Measurements from ENCODE around the gene WDR7. TPM values are rescaled to one million over a fixed set of nuclear protein-coding genes. Genes with fewer than 3 reads are reported as not detected.
A peak's percentile ranks its signal among the peaks of the same experiment; 100 is the strongest.

Gene WDR7
- total RNA-seq, 2 donors from 2014 or later = 51.1 to 69.1 TPM

GRCh38 chr18:57029761-57030160 is 378.6 kb downstream of the WDR7 start:
- Mint-ChIP-seq H3K4me1 (ENCODE audit: low read depth in 2 of 2) (no peaks in the 10 kb centered on the region), H3K27ac (no peak overlapping the region), H3K9me3 (no peaks in the 10 kb centered on the region), H3K4me3 (no peak overlapping the region), H3K27me3 (no peaks in the 10 kb centered on the region), H3K36me3 (peaks cover 12% of the 10 kb centered on the region)
- DNase-seq (ENCODE audit: low spot score) = no peak
- no peak for ATAC-seq

- no peaks in the 10 kb centered on the region for H3K9me3 Mint-ChIP-seq
- DNase-seq (ENCODE audit: low spot score) (no peak), ATAC-seq (no peak)
- no peaks in the 10 kb centered on the region for H3K27me3 Mint-ChIP-seq
- peaks cover 12% of the 10 kb centered on the region for H3K36me3 Mint-ChIP-seq
- H3K4me1 Mint-ChIP-seq (ENCODE audit: low read depth in 2 of 2) = no peaks in the 10 kb centered on the region
- no peak overlapping the region for H3K27ac Mint-ChIP-seq
- H3K4me3 Mint-ChIP-seq = no peak overlapping the region
Observed at GRCh38 chr18:57030417-57030816, 379.3 kb downstream of the WDR7 start.

- Mint-ChIP-seq H3K4me1 (ENCODE audit: low read depth in 2 of 2) (no peaks in the 10 kb centered on the region), H3K36me3 (peaks cover under 1% of the 10 kb centered on the region), H3K4me3 (no peak overlapping the region), H3K27me3 (peaks cover 4 to 8% of the 10 kb centered on the region in 2 donors), H3K9me3 (no peaks in the 10 kb centered on the region), H3K27ac (no peak overlapping the region)
- no peak for DNase-seq (ENCODE audit: low spot score)
- ATAC-seq = no peak
Observed at GRCh38 chr18:57035590-57035989, 384.4 kb downstream of the WDR7 start.

- no peak overlapping the region for H3K4me3 Mint-ChIP-seq
- ATAC-seq (no peak), DNase-seq (ENCODE audit: low spot score) (no peak)
- no peaks in the 10 kb centered on the region for H3K36me3 Mint-ChIP-seq
- H3K4me1 Mint-ChIP-seq (ENCODE audit: low read depth in 2 of 2) = no peaks in the 10 kb centered on the region
- no peaks in the 10 kb centered on the region for H3K9me3 Mint-ChIP-seq
- peaks cover 4 to 10% of the 10 kb centered on the region in 2 donors for H3K27me3 Mint-ChIP-seq
- H3K27ac Mint-ChIP-seq = no peak overlapping the region
Observed at GRCh38 chr18:57038395-57038794, 387.2 kb downstream of the WDR7 start.

DNA sequence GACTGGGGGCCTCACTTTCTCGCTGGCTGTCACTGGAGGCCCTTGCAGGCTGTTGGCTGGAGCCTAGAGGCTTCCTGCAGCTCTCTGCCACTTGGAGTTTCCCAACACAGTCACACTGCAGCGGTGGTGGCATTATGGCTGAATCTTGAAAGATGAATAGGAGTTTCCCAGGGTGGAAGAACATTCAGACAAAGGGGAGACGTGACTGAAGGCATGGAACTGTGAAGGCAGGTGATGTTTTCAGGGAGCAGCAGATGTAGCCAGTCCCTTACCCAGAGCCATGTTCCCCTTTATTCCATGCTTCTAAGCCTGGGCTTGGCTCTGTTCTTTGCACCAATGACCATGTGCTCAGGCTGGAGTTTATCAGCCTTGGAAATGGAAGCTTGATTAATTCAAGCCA is 389.0 kb downstream of the WDR7 start:
- no peak for ATAC-seq
- Mint-ChIP-seq H3K36me3 (no peaks in the 10 kb centered on the region), H3K27ac (no peak overlapping the region), H3K27me3 (peaks cover 9 to 21% of the 10 kb centered on the region in 2 donors), H3K4me1 (ENCODE audit: low read depth in 2 of 2) (no peaks in the 10 kb centered on the region), H3K9me3 (no peaks in the 10 kb centered on the region), H3K4me3 (no peak overlapping the region)
- no peak for DNase-seq (ENCODE audit: low spot score)

GRCh38 chr18:57043241-57043640 is 392.1 kb downstream of the WDR7 start:
- H3K27me3 Mint-ChIP-seq = peaks cover 11 to 21% of the 10 kb centered on the region in 2 donors
- H3K4me1 Mint-ChIP-seq (ENCODE audit: low read depth in 2 of 2) = no peaks in the 10 kb centered on the region
- no peak for DNase-seq (ENCODE audit: low spot score)
- no peak overlapping the region for H3K27ac Mint-ChIP-seq
- H3K4me3 Mint-ChIP-seq = no peak overlapping the region
- H3K36me3 Mint-ChIP-seq = no peaks in the 10 kb centered on the region
- H3K9me3 Mint-ChIP-seq = no peaks in the 10 kb centered on the region
- peak in 1 of 2 donors; percentile 34 for ATAC-seq

- Mint-ChIP-seq H3K27ac (no peak overlapping the region), H3K27me3 (peaks cover 7 to 12% of the 10 kb centered on the region in 2 donors), H3K4me3 (no peak overlapping the region), H3K9me3 (no peaks in the 10 kb centered on the region), H3K4me1 (ENCODE audit: low read depth in 2 of 2) (no peaks in the 10 kb centered on the region), H3K36me3 (no peaks in the 10 kb centered on the region)
- ATAC-seq (no peak), DNase-seq (ENCODE audit: low spot score) (no peak)
Observed at GRCh38 chr18:57048351-57048750, 397.2 kb downstream of the WDR7 start.

DNA sequence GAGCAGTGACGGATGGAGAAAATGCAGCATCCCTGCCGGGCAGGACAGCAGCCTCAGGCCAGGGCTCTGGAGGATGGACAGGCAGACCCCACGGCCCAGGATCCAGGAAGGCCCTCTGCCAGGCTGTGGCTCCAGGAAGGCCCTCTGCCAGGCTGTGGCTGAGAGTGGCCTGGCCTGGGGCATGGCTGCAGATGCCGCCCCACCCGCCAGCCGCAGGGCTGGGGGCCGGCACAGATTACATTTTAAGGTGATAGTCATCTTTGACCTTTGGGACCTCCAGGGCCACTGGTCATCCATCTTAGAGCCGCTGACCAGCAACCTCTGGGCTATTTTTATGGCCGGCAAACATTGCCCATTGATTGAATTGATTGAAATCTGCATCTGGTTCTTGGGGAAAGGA is 397.7 kb downstream of the WDR7 start:
- no peak for DNase-seq (ENCODE audit: low spot score)
- H3K27me3 Mint-ChIP-seq = peaks cover 6 to 7% of the 10 kb centered on the region in 2 donors
- no peak for ATAC-seq
- no peaks in the 10 kb centered on the region for H3K9me3 Mint-ChIP-seq
- no peaks in the 10 kb centered on the region for H3K36me3 Mint-ChIP-seq
- no peak overlapping the region for H3K27ac Mint-ChIP-seq
- H3K4me1 Mint-ChIP-seq (ENCODE audit: low read depth in 2 of 2) = no peaks in the 10 kb centered on the region
- H3K4me3 Mint-ChIP-seq = no peak overlapping the region

DNA sequence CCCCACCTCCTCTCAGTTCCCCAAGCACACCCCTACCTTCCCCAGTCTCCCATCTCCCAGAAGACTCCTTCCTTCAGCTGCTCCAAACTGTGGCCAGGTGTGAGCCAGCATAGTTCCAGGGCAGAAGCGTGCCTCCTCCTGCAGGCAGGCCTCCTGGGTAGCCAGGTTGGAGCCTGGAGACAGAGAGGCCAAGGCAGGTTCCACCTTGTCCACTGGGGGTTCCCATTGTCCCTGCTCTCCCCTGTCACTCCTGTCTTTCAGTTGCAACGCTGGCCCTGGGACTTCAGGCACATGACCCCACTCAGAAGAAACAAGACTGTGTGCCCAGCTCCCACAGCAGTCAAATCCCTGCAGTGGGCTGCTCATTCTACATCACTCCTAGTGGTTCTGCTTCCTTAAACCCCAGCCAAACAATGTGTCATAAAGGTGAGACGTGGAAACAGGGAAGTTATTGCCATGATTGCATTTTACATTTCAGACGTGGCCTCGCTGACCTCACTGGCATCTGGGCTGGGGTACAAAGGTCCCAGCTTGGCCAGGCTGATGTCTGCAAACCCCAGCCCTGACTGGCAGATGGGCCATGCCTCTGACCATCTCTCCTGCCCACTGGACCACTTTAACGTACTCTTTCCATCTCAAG is 399.3 kb downstream of the WDR7 start:
- Mint-ChIP-seq H3K4me1 (ENCODE audit: low read depth in 2 of 2) (no peaks in the 10 kb centered on the region), H3K27me3 (peaks cover 2 to 8% of the 10 kb centered on the region in 2 donors), H3K9me3 (no peaks in the 10 kb centered on the region), H3K27ac (no peak overlapping the region), H3K36me3 (no peaks in the 10 kb centered on the region), H3K4me3 (no peak overlapping the region)
- DNase-seq (ENCODE audit: low spot score) (no peak), ATAC-seq (peak in 1 of 2 donors; percentile 13)

DNA sequence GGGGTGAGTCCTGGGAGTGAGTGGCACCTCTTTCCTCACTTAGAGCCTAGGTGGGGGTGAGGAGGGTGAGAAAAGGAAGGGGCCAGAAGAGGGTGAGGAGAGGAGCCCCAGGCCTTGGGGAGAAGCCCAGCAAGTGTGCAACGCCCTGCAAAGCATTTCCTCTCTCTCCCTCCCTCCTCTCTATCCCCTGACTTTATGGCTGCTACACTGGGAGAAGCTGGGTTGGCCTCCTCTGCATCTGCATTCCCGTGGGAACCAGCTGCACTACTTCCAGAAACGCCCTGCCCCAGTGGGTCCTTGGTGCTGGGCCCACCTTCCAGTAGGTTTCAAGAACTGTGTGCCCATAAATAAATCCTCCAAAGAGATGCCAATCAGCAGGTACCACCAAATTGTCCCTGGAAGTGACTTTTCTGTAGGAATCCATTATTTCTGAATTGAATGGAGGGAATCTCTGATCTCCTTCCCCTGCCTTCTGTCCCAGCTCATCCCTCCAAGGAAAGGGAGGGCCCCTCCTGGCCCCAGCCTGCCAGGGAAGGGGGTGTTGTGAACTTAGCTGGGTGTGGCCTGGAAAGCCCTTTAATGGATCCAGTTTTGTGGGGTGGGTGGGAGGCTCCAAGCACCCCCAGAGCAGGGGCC is 400.0 kb downstream of the WDR7 start:
- Mint-ChIP-seq H3K4me1 (ENCODE audit: low read depth in 2 of 2) (no peaks in the 10 kb centered on the region), H3K27ac (no peak overlapping the region), H3K27me3 (peaks cover 3 to 15% of the 10 kb centered on the region in 2 donors)

GRCh38 chr18:57051657-57052044 is 400.5 kb downstream of the WDR7 start:
- ATAC-seq (no peak), DNase-seq (ENCODE audit: low spot score) (no peak)
- Mint-ChIP-seq H3K4me1 (ENCODE audit: low read depth in 2 of 2) (no peaks in the 10 kb centered on the region), H3K9me3 (no peaks in the 10 kb centered on the region), H3K27ac (no peak overlapping the region), H3K27me3 (peaks cover 4 to 15% of the 10 kb centered on the region in 2 donors), H3K36me3 (no peaks in the 10 kb centered on the region), H3K4me3 (no peak overlapping the region)

More for the DNA sequence above, 400.0 kb downstream of the WDR7 start:
- H3K36me3 Mint-ChIP-seq = no peaks in the 10 kb centered on the region
- H3K9me3 Mint-ChIP-seq = no peaks in the 10 kb centered on the region
- DNase-seq (ENCODE audit: low spot score) (no peak), ATAC-seq (no peak)
- H3K4me3 Mint-ChIP-seq = no peak overlapping the region

GRCh38 chr18:57052173-57052572 is 401.0 kb downstream of the WDR7 start:
- no peak for DNase-seq (ENCODE audit: low spot score)
- Mint-ChIP-seq H3K4me3 (no peak overlapping the region), H3K36me3 (no peaks in the 10 kb centered on the region), H3K27ac (no peak overlapping the region), H3K9me3 (no peaks in the 10 kb centered on the region), H3K4me1 (ENCODE audit: low read depth in 2 of 2) (no peaks in the 10 kb centered on the region), H3K27me3 (peaks cover 7 to 15% of the 10 kb centered on the region in 2 donors)
- no peak for ATAC-seq

GRCh38 chr18:57052759-57053158 is 401.6 kb downstream of the WDR7 start:
- DNase-seq (ENCODE audit: low spot score) (no peak), ATAC-seq (no peak)
- peaks cover 0 to 2% of the 10 kb centered on the region in 2 donors for H3K4me1 Mint-ChIP-seq (ENCODE audit: low read depth in 2 of 2)
- H3K36me3 Mint-ChIP-seq = no peaks in the 10 kb centered on the region
- H3K27me3 Mint-ChIP-seq = peaks cover 9 to 17% of the 10 kb centered on the region in 2 donors
- no peak overlapping the region for H3K27ac Mint-ChIP-seq
- H3K4me3 Mint-ChIP-seq = no peak overlapping the region
- no peaks in the 10 kb centered on the region for H3K9me3 Mint-ChIP-seq

DNA sequence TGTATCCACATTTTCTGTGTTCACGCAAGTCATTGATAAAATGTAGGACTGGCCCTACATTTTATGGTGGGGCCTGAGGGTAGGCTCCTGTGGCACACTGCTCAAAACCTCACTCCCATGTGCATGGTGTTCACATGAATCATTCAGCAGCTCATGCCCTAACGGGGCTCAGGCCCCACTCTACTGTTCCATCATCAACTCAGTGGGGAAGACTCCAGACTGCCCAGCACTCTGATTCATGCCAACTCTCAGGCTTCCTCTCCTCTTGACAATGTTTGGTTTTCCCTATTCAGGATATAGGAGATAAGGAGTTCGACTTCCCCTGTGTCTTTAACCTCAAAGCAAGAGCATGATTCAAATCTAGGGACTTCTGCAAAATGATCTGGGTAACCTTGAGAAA is 403.7 kb downstream of the WDR7 start:
- ATAC-seq (no peak), DNase-seq (ENCODE audit: low spot score) (no peak)
- H3K27ac Mint-ChIP-seq = no peak overlapping the region
- peaks cover 16 to 26% of the 10 kb centered on the region in 2 donors for H3K27me3 Mint-ChIP-seq
- H3K36me3 Mint-ChIP-seq = no peaks in the 10 kb centered on the region
- H3K9me3 Mint-ChIP-seq = no peaks in the 10 kb centered on the region
- H3K4me3 Mint-ChIP-seq = no peak overlapping the region
- H3K4me1 Mint-ChIP-seq (ENCODE audit: low read depth in 2 of 2) = peaks cover 0 to 9% of the 10 kb centered on the region in 2 donors
